GM12864 (cell line): ENCODE measurements around the gene ATAD2B.

Source experiments
- DNase-seq: peaks from one replicate; pipeline ENCODE4 v3.0.0-alpha.2; 2011; ENCODE audit warnings: low read depth
- H3K4me3 ChIP-seq: 2 replicates; pipeline ENCODE4 v1.5.1; 2011; ENCODE audit warnings: mild to moderate bottlenecking, low read depth, low read length, control low read depth
- TF ChIP-seq, protein P1 (sequence below): IDR thresholded peaks from 2 replicates; pipeline ENCODE4 v1.5.1; 2011; ENCODE audit warnings: low read depth, mild to moderate bottlenecking, moderate library complexity, low read length, control low read depth, inconsistent platforms; ENCODE audit errors: missing control alignments

Gene ATAD2B

GRCh38 chr2:23803264-23803964, 123.5 kb downstream of the ATAD2B start:
- H3K4me3 ChIP-seq: no peak overlapping the region
- TF ChIP-seq, protein P1, sequence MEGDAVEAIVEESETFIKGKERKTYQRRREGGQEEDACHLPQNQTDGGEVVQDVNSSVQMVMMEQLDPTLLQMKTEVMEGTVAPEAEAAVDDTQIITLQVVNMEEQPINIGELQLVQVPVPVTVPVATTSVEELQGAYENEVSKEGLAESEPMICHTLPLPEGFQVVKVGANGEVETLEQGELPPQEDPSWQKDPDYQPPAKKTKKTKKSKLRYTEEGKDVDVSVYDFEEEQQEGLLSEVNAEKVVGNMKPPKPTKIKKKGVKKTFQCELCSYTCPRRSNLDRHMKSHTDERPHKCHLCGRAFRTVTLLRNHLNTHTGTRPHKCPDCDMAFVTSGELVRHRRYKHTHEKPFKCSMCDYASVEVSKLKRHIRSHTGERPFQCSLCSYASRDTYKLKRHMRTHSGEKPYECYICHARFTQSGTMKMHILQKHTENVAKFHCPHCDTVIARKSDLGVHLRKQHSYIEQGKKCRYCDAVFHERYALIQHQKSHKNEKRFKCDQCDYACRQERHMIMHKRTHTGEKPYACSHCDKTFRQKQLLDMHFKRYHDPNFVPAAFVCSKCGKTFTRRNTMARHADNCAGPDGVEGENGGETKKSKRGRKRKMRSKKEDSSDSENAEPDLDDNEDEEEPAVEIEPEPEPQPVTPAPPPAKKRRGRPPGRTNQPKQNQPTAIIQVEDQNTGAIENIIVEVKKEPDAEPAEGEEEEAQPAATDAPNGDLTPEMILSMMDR: no peak
- no peak for DNase-seq

- TF ChIP-seq, protein P1: no peak
- H3K4me3 ChIP-seq: no peak overlapping the region
- no peak for DNase-seq
Measured at GRCh38 chr2:23801396-23801795, 125.5 kb downstream of the ATAD2B start.

- no peak for DNase-seq
Measured at GRCh38 chr2:23794234-23794633, 132.7 kb downstream of the ATAD2B start.

DNA sequence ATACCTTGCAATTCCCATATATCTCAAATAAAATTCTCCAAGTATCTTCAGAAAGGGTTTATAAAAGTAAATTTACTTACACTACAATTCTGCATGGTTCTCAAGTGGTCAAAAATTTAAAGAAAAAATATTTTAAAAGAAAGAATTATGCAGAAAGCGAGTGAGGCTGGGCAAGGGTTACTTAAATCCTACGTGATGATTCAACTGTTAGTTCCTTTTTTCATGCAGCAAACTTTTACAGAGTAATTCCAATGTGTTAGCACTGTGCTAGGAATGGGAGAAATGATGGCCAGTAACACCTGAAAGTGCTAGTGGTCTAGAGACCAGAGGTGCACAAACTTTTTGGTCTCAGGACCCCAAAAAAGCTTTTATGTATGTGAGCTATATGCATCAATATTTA, 133.4 kb downstream of the ATAD2B start:
- DNase-seq: no peak
- TF ChIP-seq, protein P1: no peak
- H3K4me3 ChIP-seq: no peak overlapping the region

More at GRCh38 chr2:23794234-23794633, 132.7 kb downstream of the ATAD2B start:
- TF ChIP-seq, protein P1: no peak
- H3K4me3 ChIP-seq: no peak overlapping the region

- no peak for DNase-seq
- no peak overlapping the region for H3K4me3 ChIP-seq
- TF ChIP-seq, protein P1: no peak
Measured at GRCh38 chr2:23791030-23791429, 135.9 kb downstream of the ATAD2B start.

DNA sequence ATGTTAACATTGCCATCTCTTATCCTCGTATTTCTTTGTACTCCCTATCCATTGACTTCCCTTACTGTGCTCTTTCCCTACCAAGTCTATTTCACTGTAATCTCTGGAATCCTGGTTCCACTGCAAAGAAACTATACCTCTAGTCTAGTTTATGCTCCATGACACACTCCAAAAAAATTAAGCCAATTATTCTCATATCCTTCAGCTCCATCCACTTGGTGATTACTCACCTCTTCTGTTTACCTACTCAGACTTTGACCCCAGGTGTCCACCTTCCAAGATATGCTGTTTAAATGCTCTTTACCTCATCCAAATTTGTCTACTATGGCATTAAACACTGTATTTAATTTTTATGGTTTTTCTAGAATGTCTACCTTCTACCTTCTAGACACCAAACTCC, 137.9 kb downstream of the ATAD2B start:
- H3K4me3 ChIP-seq: no peak overlapping the region
- DNase-seq: no peak
- TF ChIP-seq, protein P1: no peak

DNA sequence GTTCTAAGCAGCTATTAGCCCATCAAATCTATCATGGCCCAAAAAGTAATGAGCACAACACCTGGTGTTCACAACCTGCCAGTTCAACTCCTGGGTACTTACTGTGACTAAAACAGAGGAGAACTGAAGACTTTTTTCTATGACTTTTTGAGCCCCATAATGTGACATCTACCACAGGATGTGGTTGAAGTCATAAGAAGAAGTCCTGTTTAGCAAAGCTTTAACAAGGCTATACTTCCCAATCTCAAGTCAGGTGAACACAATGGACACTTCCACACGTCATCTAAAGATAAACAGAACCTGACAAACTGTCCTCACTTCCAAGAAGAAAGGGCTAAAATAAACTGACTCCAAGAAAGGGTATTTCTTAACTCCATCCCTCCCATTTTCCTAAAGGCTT, 138.8 kb downstream of the ATAD2B start:
- peak; percentile 16 for DNase-seq
- no peak overlapping the region for H3K4me3 ChIP-seq
- TF ChIP-seq, protein P1: no peak
